AG04450 (cell line): ENCODE data around the gene CDYL2. TPM values are rescaled to one million over a fixed set of nuclear protein-coding genes. Genes with fewer than 3 reads are reported as not detected.

ENCODE experiments used
- CTCF ChIA-PET: fragments of 300-600, 350-600 bp; formaldehyde crosslinking; extraction: SDS; loops from one replicate; lab custom pipeline; 2022; ENCODE audit warnings: antibody characterized with exemption, inconsistent platforms; lab: Charles Lee
- POLR2A ChIA-PET: fragments of 350-600 bp; formaldehyde crosslinking; extraction: SDS; loops from one replicate; lab custom pipeline; 2021; ENCODE audit warnings: antibody characterized with exemption, inconsistent platforms; lab: Yijun Ruan, JAX
- DNase-seq: peaks from one replicate; pipeline ENCODE4 v3.0.0-alpha.2; 2011; ENCODE audit warnings: low read depth, low spot score
- H3K27ac ChIP-seq: one replicate; pipeline ENCODE4 v1.5.1; 2012; ENCODE audit warnings: low read depth, low read length, control low read depth
- H3K27me3 ChIP-seq: one replicate; pipeline ENCODE4 v1.6.0; 2012; ENCODE audit warnings: low read length; ENCODE audit not compliant: control insufficient read depth, insufficient read depth
- H3K4me3 ChIP-seq: 2 replicates; pipeline ENCODE4 v1.5.1; 2011; ENCODE audit warnings: mild to moderate bottlenecking, low read depth, low read length, control low read depth
- H3K9me3 ChIP-seq: 2 replicates; pipeline ENCODE4 v1.5.1; 2012; ENCODE audit warnings: low read length; ENCODE audit not compliant: control insufficient read depth, insufficient read depth
- CTCF ChIP-seq: IDR thresholded peaks from 2 replicates; pipeline ENCODE4 v1.5.1; 2011; ENCODE audit warnings: low read depth, low read length, control low read depth, inconsistent platforms
- polyA plus RNA-seq: library from polyadenylated mRNA; depleted of rRNA; stranded (reverse); fragments of >200 nt; gene quantifications from 2 replicates; pipeline ENCODE4 v1.2.3, GENCODE V29; 2011

Gene CDYL2
- polyA plus RNA-seq, 1 experiment: 2.3 TPM

DNA sequence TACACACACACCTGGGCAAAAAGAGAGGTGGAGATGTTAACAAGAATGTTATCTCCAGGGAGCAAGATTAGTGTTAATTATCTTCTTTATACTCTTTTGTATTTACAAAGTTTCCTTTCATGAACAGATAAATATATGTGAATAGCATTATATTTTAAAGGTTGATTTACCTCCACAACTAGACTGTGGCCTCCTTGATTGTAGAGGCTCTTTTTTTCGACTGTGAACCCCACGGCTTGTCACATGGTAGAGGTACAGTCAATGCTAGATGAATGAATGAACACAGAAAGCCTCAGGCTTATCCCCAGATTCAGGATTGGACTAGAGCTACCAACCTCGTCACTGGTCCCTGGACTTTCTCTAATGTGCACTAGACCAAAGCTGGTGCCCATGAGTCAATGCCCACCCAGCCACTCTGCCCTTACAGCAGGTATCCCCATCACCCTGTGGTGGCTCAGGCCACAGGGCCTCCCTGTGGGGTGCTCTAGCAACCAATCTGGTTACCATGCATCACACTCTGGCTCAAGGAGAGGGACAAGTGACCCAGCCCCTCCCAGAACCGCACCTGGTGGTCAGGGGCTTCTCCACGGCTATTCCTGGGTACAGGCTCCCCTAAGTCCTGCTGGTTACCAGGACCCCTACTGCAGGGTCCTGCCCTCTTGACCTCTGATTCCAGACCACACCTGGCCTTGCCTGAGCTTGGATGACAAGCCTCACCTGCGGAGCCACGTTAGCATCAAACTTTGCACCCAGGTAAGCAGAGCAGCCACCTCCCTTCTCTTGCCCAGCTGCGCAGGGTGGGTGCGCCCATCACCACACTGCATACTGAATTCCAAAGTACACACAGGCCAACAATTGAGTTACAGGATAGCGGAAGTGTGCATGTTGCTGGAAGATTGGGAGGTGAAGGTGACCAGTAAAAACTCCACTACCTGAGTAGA, 101.0 kb downstream of the CDYL2 start:
- Histone ChIP-seq H3K27ac (no peak overlapping the region), H3K9me3 (no peaks in the 10 kb centered on the region), H3K27me3 (no peaks in the 10 kb centered on the region), H3K4me3 (no peak overlapping the region)
- POLR2A ChIA-PET: no interaction called here
- CTCF ChIA-PET: no interaction called here
- no peak for DNase-seq
- TF ChIP-seq CTCF: no peak

- TF ChIP-seq CTCF: no peak
- ChIA-PET POLR2A (no interaction called here), CTCF (no interaction called here)
- no peak overlapping the region for H3K27ac ChIP-seq
- H3K27me3 ChIP-seq: no peaks in the 10 kb centered on the region
- DNase-seq: no peak
- no peak overlapping the region for H3K4me3 ChIP-seq
- H3K9me3 ChIP-seq: no peaks in the 10 kb centered on the region
Measured at GRCh38 chr16:80702696-80703095, 101.7 kb downstream of the CDYL2 start.

DNA sequence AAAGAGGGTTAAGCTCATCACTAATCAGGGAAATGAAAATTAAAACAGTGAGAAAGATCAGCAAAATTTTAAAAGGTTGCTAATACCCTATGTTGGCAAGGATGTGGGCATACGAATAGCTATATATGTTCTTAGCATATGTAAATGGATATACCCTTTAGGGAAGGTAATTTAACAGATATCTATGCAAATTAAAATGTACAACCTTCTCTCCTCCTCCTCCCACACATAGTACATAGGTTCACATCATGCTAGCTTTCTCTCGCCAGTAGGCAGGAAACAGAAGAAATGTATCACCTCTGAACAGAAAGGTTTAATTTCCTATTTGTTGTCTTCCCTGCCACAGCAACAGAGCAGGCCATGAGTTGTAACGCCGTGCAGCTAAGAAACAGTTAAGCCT, 103.8 kb downstream of the CDYL2 start:
- H3K27me3 ChIP-seq: no peaks in the 10 kb centered on the region
- H3K27ac ChIP-seq: no peak overlapping the region
- CTCF ChIA-PET: no interaction called here
- no peak for TF ChIP-seq CTCF
- no peak overlapping the region for H3K4me3 ChIP-seq
- POLR2A ChIA-PET: no interaction called here
- DNase-seq: no peak
- no peaks in the 10 kb centered on the region for H3K9me3 ChIP-seq

DNA sequence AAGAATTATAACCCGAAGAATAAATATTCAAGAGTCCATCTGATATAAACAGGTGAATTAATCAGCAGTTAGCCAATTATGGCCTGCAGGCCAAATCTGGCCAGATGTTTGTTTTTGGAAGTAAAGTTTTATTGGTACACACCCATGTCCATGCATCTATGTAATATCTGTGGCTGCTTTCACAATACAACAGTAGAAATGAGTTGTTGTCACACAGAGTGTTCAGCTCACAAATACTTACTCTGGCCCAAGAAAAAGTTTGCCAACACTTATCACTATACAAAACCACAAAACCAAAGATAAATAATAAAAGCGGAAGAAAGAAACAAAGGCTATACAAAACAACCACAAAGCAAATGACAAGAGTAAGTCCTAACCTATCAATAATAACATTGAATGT, 109.4 kb downstream of the CDYL2 start:
- Histone ChIP-seq H3K27me3 (no peaks in the 10 kb centered on the region), H3K27ac (no peak overlapping the region), H3K4me3 (no peak overlapping the region), H3K9me3 (no peaks in the 10 kb centered on the region)
- POLR2A ChIA-PET: no interaction called here
- CTCF ChIA-PET: no interaction called here
- no peak for DNase-seq
- TF ChIP-seq CTCF: no peak

- Histone ChIP-seq H3K4me3 (no peak overlapping the region), H3K27me3 (no peaks in the 10 kb centered on the region), H3K9me3 (no peaks in the 10 kb centered on the region), H3K27ac (no peak overlapping the region)
- no peak for DNase-seq
- POLR2A ChIA-PET: no interaction called here
- no peak for TF ChIP-seq CTCF
- CTCF ChIA-PET: interaction anchor here (1.3 kb wide), 1 partner anchor 132 kb away, joined by 4 read pairs; no protein-coding TSS in a partner anchor
Measured at GRCh38 chr16:80693553-80693952, 110.8 kb downstream of the CDYL2 start.
